Ishikawa (cell line): ENCODE data around the gene GADD45B.

Experiments used
- CEBPB ChIP-seq: IDR thresholded peaks from 2 replicates; pipeline ENCODE4 v1.6.1; 2012
- CREB1 ChIP-seq: IDR thresholded peaks from 2 replicates; pipeline ENCODE4 v1.6.1; 2012; ENCODE audit warnings: low read depth
- EGR1 ChIP-seq: IDR thresholded peaks from 2 replicates; pipeline ENCODE4 v1.6.1; 2012
- EP300 ChIP-seq: IDR thresholded peaks from 2 replicates; pipeline ENCODE4 v1.6.1; 2012; ENCODE audit warnings: borderline replicate concordance
- FOXM1 ChIP-seq: IDR thresholded peaks from 2 replicates; pipeline ENCODE4 v1.6.1; 2012; ENCODE audit warnings: low read depth, borderline replicate concordance
- MAX ChIP-seq: IDR thresholded peaks from 2 replicates; pipeline ENCODE4 v1.6.1; 2012
- NFIC ChIP-seq: IDR thresholded peaks from 2 replicates; pipeline ENCODE4 v1.6.1; 2012
- RAD21 ChIP-seq: IDR thresholded peaks from 2 replicates; pipeline ENCODE4 v1.6.1; 2012; ENCODE audit warnings: low read depth
- REST ChIP-seq: IDR thresholded peaks from 2 replicates; pipeline ENCODE4 v1.6.1; 2012; ENCODE audit warnings: low read depth, mild to moderate bottlenecking
- TAF1 ChIP-seq: IDR thresholded peaks from 2 replicates; pipeline ENCODE4 v1.6.1; 2012; ENCODE audit warnings: low read depth, mild to moderate bottlenecking
- TCF12 ChIP-seq: IDR thresholded peaks from 2 replicates; pipeline ENCODE4 v1.6.1; 2012; ENCODE audit warnings: low read depth
- TEAD4 ChIP-seq: IDR thresholded peaks from 2 replicates; pipeline ENCODE4 v1.6.1; 2012
- USF1 ChIP-seq: IDR thresholded peaks from 2 replicates; pipeline ENCODE4 v1.6.1; 2012
- YY1 ChIP-seq: IDR thresholded peaks from 2 replicates; pipeline ENCODE4 v1.6.1; 2012; ENCODE audit warnings: low read depth
- ZBTB7A ChIP-seq: IDR thresholded peaks from 2 replicates; pipeline ENCODE4 v1.6.1; 2012; ENCODE audit warnings: low read depth

The GADD45B gene

GRCh38 chr19:2462635-2463421 lies 13.1 kb upstream of the GADD45B start:
- TF ChIP-seq REST: 0 out of 2 replicates have a peak, but pooled peaks have one; percentile 21
- TF ChIP-seq CREB1: no peak
- TF ChIP-seq MAX: peak; percentile 53; the same call in 1 of the 2 replicates
- TF ChIP-seq TEAD4: peak; percentile 100
- TF ChIP-seq NFIC: peak; percentile 99
- peak; percentile 50; the same call in 1 of the 2 replicates for TF ChIP-seq YY1
- no peak for TF ChIP-seq RAD21
- TF ChIP-seq TCF12: peak; percentile 85
- TF ChIP-seq ZBTB7A: no peak
- peak; percentile 66; the same call in 1 of the 2 replicates for TF ChIP-seq EP300
- no peak for TF ChIP-seq EGR1
- no peak for TF ChIP-seq CEBPB
- TF ChIP-seq USF1: peak; percentile 37; the same call in 1 of the 2 replicates
- peak; percentile 57; the same call in 1 of the 2 replicates for TF ChIP-seq TAF1
- peak; percentile 98 for TF ChIP-seq FOXM1

- no peak for TF ChIP-seq USF1
- TF ChIP-seq RAD21: no peak
- no peak for TF ChIP-seq TEAD4
- no peak for TF ChIP-seq CREB1
- TF ChIP-seq TCF12: no peak
- no peak for TF ChIP-seq MAX
- no peak for TF ChIP-seq TAF1
- no peak for TF ChIP-seq NFIC
- no peak for TF ChIP-seq EGR1
- TF ChIP-seq ZBTB7A: no peak
- TF ChIP-seq REST: no peak
- no peak for TF ChIP-seq FOXM1
- no peak for TF ChIP-seq CEBPB
- no peak for TF ChIP-seq EP300
- no peak for TF ChIP-seq YY1
These were observed 11.5 kb upstream of the GADD45B start for GRCh38 chr19:2464389-2464788.

GRCh38 chr19:2468596-2468995 lies 7.3 kb upstream of the GADD45B start:
- TF ChIP-seq CEBPB (no peak), USF1 (no peak), REST (no peak), FOXM1 (no peak), ZBTB7A (no peak)
